Measurements from ENCODE around the gene CAPN6.

DNA sequence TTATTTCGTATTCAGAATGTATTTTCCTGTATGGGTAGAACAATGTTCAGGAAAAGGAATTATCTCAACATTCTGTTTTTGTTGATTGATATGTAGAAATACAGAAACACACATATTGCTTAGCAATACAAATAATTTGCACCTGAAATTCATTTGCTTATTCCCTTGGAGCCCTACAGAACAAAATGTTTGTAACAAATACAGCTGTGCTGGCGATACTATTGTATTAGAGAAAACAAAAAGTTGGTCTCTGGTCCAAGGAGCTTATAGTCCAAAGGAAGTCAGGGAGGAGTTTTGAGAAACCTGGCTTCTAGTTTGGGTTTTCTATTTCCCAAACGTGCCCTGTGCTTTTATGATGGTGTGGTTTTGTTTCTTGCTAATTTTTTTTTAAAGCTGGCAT, 37.8 kb upstream of the CAPN6 start:
- no peak for TF ChIP-seq POLR2AphosphoS5 (IDR thresholded peaks at IDR 0.05; ENCODE audit: low read depth, low read length)
- TF ChIP-seq, protein P1, sequence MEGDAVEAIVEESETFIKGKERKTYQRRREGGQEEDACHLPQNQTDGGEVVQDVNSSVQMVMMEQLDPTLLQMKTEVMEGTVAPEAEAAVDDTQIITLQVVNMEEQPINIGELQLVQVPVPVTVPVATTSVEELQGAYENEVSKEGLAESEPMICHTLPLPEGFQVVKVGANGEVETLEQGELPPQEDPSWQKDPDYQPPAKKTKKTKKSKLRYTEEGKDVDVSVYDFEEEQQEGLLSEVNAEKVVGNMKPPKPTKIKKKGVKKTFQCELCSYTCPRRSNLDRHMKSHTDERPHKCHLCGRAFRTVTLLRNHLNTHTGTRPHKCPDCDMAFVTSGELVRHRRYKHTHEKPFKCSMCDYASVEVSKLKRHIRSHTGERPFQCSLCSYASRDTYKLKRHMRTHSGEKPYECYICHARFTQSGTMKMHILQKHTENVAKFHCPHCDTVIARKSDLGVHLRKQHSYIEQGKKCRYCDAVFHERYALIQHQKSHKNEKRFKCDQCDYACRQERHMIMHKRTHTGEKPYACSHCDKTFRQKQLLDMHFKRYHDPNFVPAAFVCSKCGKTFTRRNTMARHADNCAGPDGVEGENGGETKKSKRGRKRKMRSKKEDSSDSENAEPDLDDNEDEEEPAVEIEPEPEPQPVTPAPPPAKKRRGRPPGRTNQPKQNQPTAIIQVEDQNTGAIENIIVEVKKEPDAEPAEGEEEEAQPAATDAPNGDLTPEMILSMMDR (IDR thresholded peaks at IDR 0.05): no peak
- no peak for TF ChIP-seq TCF7L2 (IDR thresholded peaks at IDR 0.05; ENCODE audit: low read depth, low read length)
- TF ChIP-seq, protein P2, sequence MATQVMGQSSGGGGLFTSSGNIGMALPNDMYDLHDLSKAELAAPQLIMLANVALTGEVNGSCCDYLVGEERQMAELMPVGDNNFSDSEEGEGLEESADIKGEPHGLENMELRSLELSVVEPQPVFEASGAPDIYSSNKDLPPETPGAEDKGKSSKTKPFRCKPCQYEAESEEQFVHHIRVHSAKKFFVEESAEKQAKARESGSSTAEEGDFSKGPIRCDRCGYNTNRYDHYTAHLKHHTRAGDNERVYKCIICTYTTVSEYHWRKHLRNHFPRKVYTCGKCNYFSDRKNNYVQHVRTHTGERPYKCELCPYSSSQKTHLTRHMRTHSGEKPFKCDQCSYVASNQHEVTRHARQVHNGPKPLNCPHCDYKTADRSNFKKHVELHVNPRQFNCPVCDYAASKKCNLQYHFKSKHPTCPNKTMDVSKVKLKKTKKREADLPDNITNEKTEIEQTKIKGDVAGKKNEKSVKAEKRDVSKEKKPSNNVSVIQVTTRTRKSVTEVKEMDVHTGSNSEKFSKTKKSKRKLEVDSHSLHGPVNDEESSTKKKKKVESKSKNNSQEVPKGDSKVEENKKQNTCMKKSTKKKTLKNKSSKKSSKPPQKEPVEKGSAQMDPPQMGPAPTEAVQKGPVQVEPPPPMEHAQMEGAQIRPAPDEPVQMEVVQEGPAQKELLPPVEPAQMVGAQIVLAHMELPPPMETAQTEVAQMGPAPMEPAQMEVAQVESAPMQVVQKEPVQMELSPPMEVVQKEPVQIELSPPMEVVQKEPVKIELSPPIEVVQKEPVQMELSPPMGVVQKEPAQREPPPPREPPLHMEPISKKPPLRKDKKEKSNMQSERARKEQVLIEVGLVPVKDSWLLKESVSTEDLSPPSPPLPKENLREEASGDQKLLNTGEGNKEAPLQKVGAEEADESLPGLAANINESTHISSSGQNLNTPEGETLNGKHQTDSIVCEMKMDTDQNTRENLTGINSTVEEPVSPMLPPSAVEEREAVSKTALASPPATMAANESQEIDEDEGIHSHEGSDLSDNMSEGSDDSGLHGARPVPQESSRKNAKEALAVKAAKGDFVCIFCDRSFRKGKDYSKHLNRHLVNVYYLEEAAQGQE (IDR thresholded peaks at IDR 0.05; ENCODE audit: insufficient read depth in 1 of 2, low read depth in 2 of 2, low read length in 1 of 2): no peak

All from Panc1 (cell line).